KMS-11 (cell line): ENCODE data around the gene SEL1L.
"Not testable (repeated sequence)": the region's sequence is repeated elsewhere in the genome, so short reads cannot be mapped to it uniquely, and the experiment has no call there.

Experiments used
- H2AFZ ChIP-seq: fragments of 200-600 bp; sonication (generic); 2 replicates; pipeline ENCODE4 v1.6.1; 2016; ENCODE audit warnings: antibody characterized with exemption, mixed run types, low read depth
- H3K27ac ChIP-seq: fragments of 200-600 bp; sonication (generic); 2 replicates; pipeline ENCODE4 v1.6.1; 2016; ENCODE audit warnings: mild to moderate bottlenecking, mixed run types
- H3K27me3 ChIP-seq: fragments of 200-600 bp; sonication (generic); 2 replicates; pipeline ENCODE4 v1.6.1; 2017; ENCODE audit warnings: mild to moderate bottlenecking, low read depth, mixed run types, moderate library complexity; ENCODE audit not compliant: insufficient read depth
- H3K36me3 ChIP-seq: fragments of 200-600 bp; sonication (generic); 2 replicates; pipeline ENCODE4 v1.6.1; 2017; ENCODE audit warnings: mild to moderate bottlenecking, mixed run types; ENCODE audit not compliant: insufficient read depth
- H3K4me1 ChIP-seq: fragments of 200-600 bp; sonication (generic); 2 replicates; pipeline ENCODE4 v1.6.1; 2016; ENCODE audit warnings: mild to moderate bottlenecking, low read depth, mixed run types; ENCODE audit not compliant: poor library complexity, severe bottlenecking
- H3K4me2 ChIP-seq: fragments of 200-600 bp; sonication (generic); 2 replicates; pipeline ENCODE4 v1.7.0; 2016; ENCODE audit warnings: mild to moderate bottlenecking, mixed run types
- H3K4me3 ChIP-seq: fragments of 200-600 bp; sonication (generic); IDR thresholded peaks from 2 replicates; pipeline ENCODE4 v1.6.1; 2017; ENCODE audit warnings: low read depth, low read length, mixed read lengths; ENCODE audit not compliant: insufficient read depth
- H3K79me2 ChIP-seq: fragments of 200-600 bp; sonication (generic); 2 replicates; pipeline ENCODE4 v1.6.1; 2016; ENCODE audit warnings: low read depth, mixed run types; ENCODE audit not compliant: insufficient read depth
- H3K9ac ChIP-seq: fragments of 200-600 bp; sonication (generic); 2 replicates; pipeline ENCODE4 v1.6.1; 2016; ENCODE audit warnings: mild to moderate bottlenecking, mixed run types
- H4K20me1 ChIP-seq: fragments of 200-600 bp; sonication (generic); 2 replicates; pipeline ENCODE4 v1.6.1; 2016; ENCODE audit warnings: mild to moderate bottlenecking, mixed run types; ENCODE audit not compliant: insufficient read depth
- CTCF ChIP-seq: fragments of 200-600 bp; sonication (generic); conservative IDR thresholded peaks from 2 replicates; pipeline ENCODE4 v1.6.1; 2017; ENCODE audit warnings: low read depth, mild to moderate bottlenecking, antibody characterized with exemption, low read length, moderate library complexity, mixed read lengths

Gene SEL1L

GRCh38 chr14:81550001-81550637 lies 16.5 kb upstream of the SEL1L start:
- Histone ChIP-seq H2AFZ (peak overlapping the region; percentile 57), H4K20me1 (no peaks in the 10 kb centered on the region), H3K9ac (no peak overlapping the region), H3K4me1 (peaks cover 17% of the 10 kb centered on the region), H3K36me3 (no peaks in the 10 kb centered on the region), H3K79me2 (no peaks in the 10 kb centered on the region), H3K27ac (peak overlapping the region; percentile 43; the same call in 1 of the 2 replicates), H3K4me2 (peak overlapping the region; percentile 60), H3K4me3 (no peak overlapping the region), H3K27me3 (no peaks in the 10 kb centered on the region)
- no peak for TF ChIP-seq CTCF

DNA sequence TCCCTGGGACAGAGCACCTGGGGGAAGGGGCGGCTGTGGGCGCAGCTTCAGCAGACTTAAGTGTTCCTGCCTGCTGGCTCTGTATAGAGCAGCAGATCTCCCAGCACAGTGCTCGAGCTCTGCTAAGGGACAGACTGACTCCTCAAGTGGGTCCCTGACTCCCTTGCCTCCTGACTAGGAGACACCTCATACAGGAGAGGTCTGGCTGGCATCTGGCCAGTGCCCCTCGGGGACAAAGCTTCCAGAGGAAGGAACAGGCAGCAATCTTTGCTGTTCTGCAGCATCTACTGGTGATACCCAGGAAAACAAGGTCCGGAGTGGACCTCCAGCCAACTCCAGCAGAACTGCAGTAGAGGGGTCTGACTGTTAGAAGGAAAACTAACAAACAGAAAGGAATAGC lies 7.6 kb upstream of the SEL1L start:
- H3K9ac ChIP-seq, H3K27ac ChIP-seq, H3K4me2 ChIP-seq, H2AFZ ChIP-seq, H3K79me2 ChIP-seq, H3K4me3 ChIP-seq, H4K20me1 ChIP-seq, H3K36me3 ChIP-seq, H3K27me3 ChIP-seq, H3K4me1 ChIP-seq: not testable (repeated sequence)

DNA sequence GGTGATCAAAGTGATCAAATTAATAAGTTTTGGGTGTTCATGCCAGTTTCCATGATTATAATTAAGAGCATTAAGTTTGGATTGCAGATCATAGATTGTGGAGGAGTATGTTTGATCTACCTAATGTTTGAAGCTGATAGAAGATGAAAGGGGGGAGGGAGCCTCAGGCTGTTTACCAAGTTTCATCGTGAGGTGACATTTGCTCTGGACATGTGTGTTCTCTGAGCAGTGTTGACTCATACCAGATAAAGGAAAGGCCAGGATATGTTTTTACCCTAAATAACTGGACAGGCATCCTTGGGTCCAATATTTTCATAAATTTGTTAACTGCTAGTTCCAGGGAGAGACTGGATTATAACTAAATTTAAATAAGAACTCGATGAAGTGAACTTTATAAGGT lies 3.5 kb upstream of the SEL1L start:
- no peak for TF ChIP-seq CTCF
- Histone ChIP-seq H3K27ac (no peak overlapping the region), H3K4me1 (peaks cover 12% of the 10 kb centered on the region), H3K4me2 (no peak overlapping the region), H4K20me1 (no peaks in the 10 kb centered on the region), H3K27me3 (no peaks in the 10 kb centered on the region), H3K36me3 (no peaks in the 10 kb centered on the region), H2AFZ (no peak overlapping the region), H3K79me2 (peaks cover 14% of the 10 kb centered on the region; the same call in 1 of the 2 replicates), H3K4me3 (no peak overlapping the region), H3K9ac (no peak overlapping the region)

GRCh38 chr14:81536241-81536771 lies 2.7 kb upstream of the SEL1L start:
- Histone ChIP-seq H4K20me1 (no peaks in the 10 kb centered on the region), H3K36me3 (no peaks in the 10 kb centered on the region), H3K4me2 (no peak overlapping the region), H2AFZ (no peak overlapping the region), H3K4me1 (peaks cover 21% of the 10 kb centered on the region), H3K27me3 (no peaks in the 10 kb centered on the region), H3K9ac (no peak overlapping the region), H3K79me2 (peaks cover 23% of the 10 kb centered on the region; the same call in 1 of the 2 replicates), H3K4me3 (no peak overlapping the region), H3K27ac (no peak overlapping the region)
- TF ChIP-seq CTCF: no peak
